Endothelial cell of umbilical vein (primary cell): ENCODE results near the gene SREBF1. TPM values are rescaled to one million over a fixed set of nuclear protein-coding genes. Genes with fewer than 3 reads are reported as not detected.

Source experiments
- BruUV-seq: library from RNA; stranded (reverse); fragments of 400-500 nt; replicated peaks from 2 replicates; lab custom pipeline; 2021; lab: Mats Ljungman, UMichigan
- CTCF ChIA-PET: fragments of 300-600, 350-600 bp; sonication (Branson Sonifier 250); formaldehyde crosslinking; loops from one replicate; lab custom pipeline; 2021; ENCODE audit warnings: antibody characterized with exemption, inconsistent platforms; lab: Charles Lee
- POLR2A ChIA-PET: fragments of 300-600, 350-600 bp; sonication (Branson Sonifier 250); formaldehyde crosslinking; loops from one replicate; lab custom pipeline; 2021; ENCODE audit warnings: antibody characterized with exemption, inconsistent platforms; lab: Charles Lee
- DNase-seq: peaks from one replicate; pipeline ENCODE4 v3.0.0-alpha.2; 2011; ENCODE audit warnings: low read depth, low spot score
- FAIRE-seq: peaks from 2 replicates; lab custom pipeline; 2011; peaks lifted over from hg19 to GRCh38; lab: Jason Lieb, UNC
- H2AFZ ChIP-seq: 2 replicates; pipeline ENCODE4 v1.6.0; 2012; ENCODE audit warnings: low read depth, low read length, control low read depth, inconsistent platforms
- H3K27ac ChIP-seq: 2 replicates; pipeline ENCODE4 v1.5.1; 2011; ENCODE audit warnings: low read depth, mild to moderate bottlenecking, control low read depth, low read length, moderate library complexity; ENCODE audit not compliant: insufficient read depth
- H3K27me3 ChIP-seq, 2 experiments: 2 replicates each; pipeline versions ENCODE4 v1.6.0 to v1.6.1; 2011; ENCODE audit warnings: low read length in 2 of 2, mixed read lengths in 1 of 2; ENCODE audit not compliant: control insufficient read depth in 2 of 2, insufficient read depth in 2 of 2
- H3K36me3 ChIP-seq, 2 experiments: 2 replicates in 1 of 2; 3 replicates in 1 of 2; pipeline ENCODE4 v1.5.1; 2011; ENCODE audit warnings: low read length in 2 of 2, mild to moderate bottlenecking in 1 of 2, moderate library complexity in 1 of 2; ENCODE audit not compliant: control insufficient read depth in 2 of 2, insufficient read depth in 2 of 2; ENCODE audit errors: extremely low read depth in 1 of 2
- H3K4me1 ChIP-seq: 3 replicates; pipeline ENCODE4 v1.5.1; 2011; ENCODE audit warnings: mild to moderate bottlenecking, low read length; ENCODE audit not compliant: control insufficient read depth, insufficient read depth; ENCODE audit errors: extremely low read depth
- H3K4me2 ChIP-seq: 2 replicates; pipeline ENCODE4 v1.6.1; 2011; ENCODE audit warnings: low read length, control low read depth, mixed read lengths; ENCODE audit not compliant: insufficient read depth
- H3K4me3 ChIP-seq, 3 experiments: fragments of 200-600 bp in 1 of 3; sonication (generic), shearing (Covaris generic) in 1 of 3; replicated peaks in 1 of 3; 2 replicates each; pipeline ENCODE4 v1.5.1; 2011 to 2016; ENCODE audit warnings: control low read depth in 3 of 3, low read length in 3 of 3, mild to moderate bottlenecking in 2 of 3, inconsistent platforms in 1 of 3, low read depth in 1 of 3, moderate library complexity in 1 of 3; ENCODE audit not compliant: insufficient read depth in 1 of 3
- H3K79me2 ChIP-seq: 2 replicates; pipeline ENCODE4 v1.6.0; 2012; ENCODE audit warnings: low read length, inconsistent platforms; ENCODE audit not compliant: control insufficient read depth, insufficient read depth
- H3K9ac ChIP-seq: replicated peaks from 2 replicates; pipeline ENCODE3; 2011; ENCODE audit warnings: low read length, control low read depth; ENCODE audit not compliant: insufficient read depth; ENCODE audit errors: extremely low read depth
- H3K9me1 ChIP-seq: replicated peaks from 3 replicates; pipeline ENCODE4 v1.6.0; 2011; ENCODE audit warnings: mild to moderate bottlenecking, low read length; ENCODE audit not compliant: control insufficient read depth, insufficient read depth; ENCODE audit errors: extremely low read depth
- H3K9me3 ChIP-seq: replicated peaks from 2 replicates; pipeline ENCODE4 v1.5.1; 2012; ENCODE audit warnings: low read length, inconsistent platforms; ENCODE audit not compliant: control insufficient read depth, insufficient read depth
- H4K20me1 ChIP-seq: replicated peaks from 2 replicates; pipeline ENCODE3; 2011; ENCODE audit warnings: mild to moderate bottlenecking, low read length; ENCODE audit not compliant: control insufficient read depth, insufficient read depth; ENCODE audit errors: extremely low read depth
- CTCF ChIP-seq, 2 donors: IDR thresholded peaks; 1 replicate in 1 of 2; 2 replicates in 1 of 2; pipeline ENCODE4 v1.5.1; 2011; ENCODE audit warnings: low read length in 2 of 2, mild to moderate bottlenecking in 2 of 2, moderate library complexity in 2 of 2, control low read depth in 1 of 2, inconsistent platforms in 1 of 2, low read depth in 1 of 2; ENCODE audit not compliant: insufficient read depth in 1 of 2; ENCODE audit errors: extremely low read depth in 1 of 2
- FOS ChIP-seq: IDR thresholded peaks from 2 replicates; pipeline ENCODE4 v1.6.1; 2011; ENCODE audit warnings: mild to moderate bottlenecking, low read length, moderate library complexity, borderline replicate concordance; ENCODE audit not compliant: insufficient read depth
- MYC ChIP-seq: IDR thresholded peaks from one replicate; pipeline ENCODE4 v1.6.1; 2011; ENCODE audit warnings: mild to moderate bottlenecking, low read depth, low read length
- POLR2A ChIP-seq: IDR thresholded peaks from 2 replicates; pipeline ENCODE4 v1.6.1; 2012; ENCODE audit warnings: low read depth, mild to moderate bottlenecking, control low read depth, low read length
- POLR2AphosphoS5 ChIP-seq: IDR thresholded peaks from 2 replicates; pipeline ENCODE4 v1.6.1; 2012; ENCODE audit warnings: low read depth, mild to moderate bottlenecking, control low read depth, low read length, moderate library complexity; ENCODE audit not compliant: insufficient read depth
- dilution Hi-C: fragments of 300-500 bp; cut with MboI; formaldehyde crosslinking; loops from one replicate; pipeline ENCODE4 v1.15.0; 2019; ENCODE audit warnings: low sequenced_read_pairs; ENCODE audit not compliant: extremely low pct_ligation_motif_present
- intact Hi-C: fragments of 100-400 bp; cut with micrococcal nuclease; formaldehyde crosslinking; loops from one replicate; pipeline ENCODE4 v1.10.0; 2022
- polyA plus RNA-seq, 4 experiments: library from polyadenylated mRNA; depleted of rRNA in 3 of 4; stranded (reverse) in 3 of 4; unstranded in 1 of 4; fragments of >200 nt; gene quantifications; 2 replicates each; pipeline versions ENCODE4 v1.2.1 to v1.2.3, GENCODE V29; 2011 to 2012; ENCODE audit warnings: missing spikeins in 1 of 4
- total RNA-seq: library from RNA; stranded (reverse); gene quantifications from 2 replicates; pipeline ENCODE4 v1.2.3, GENCODE V29; 2021

The SREBF1 gene
- total and polyA plus RNA-seq, 2 donors (not counting 3 experiments of a cell fraction or from before 2014, with no cell fraction given) = 50.4 to 109 TPM

DNA sequence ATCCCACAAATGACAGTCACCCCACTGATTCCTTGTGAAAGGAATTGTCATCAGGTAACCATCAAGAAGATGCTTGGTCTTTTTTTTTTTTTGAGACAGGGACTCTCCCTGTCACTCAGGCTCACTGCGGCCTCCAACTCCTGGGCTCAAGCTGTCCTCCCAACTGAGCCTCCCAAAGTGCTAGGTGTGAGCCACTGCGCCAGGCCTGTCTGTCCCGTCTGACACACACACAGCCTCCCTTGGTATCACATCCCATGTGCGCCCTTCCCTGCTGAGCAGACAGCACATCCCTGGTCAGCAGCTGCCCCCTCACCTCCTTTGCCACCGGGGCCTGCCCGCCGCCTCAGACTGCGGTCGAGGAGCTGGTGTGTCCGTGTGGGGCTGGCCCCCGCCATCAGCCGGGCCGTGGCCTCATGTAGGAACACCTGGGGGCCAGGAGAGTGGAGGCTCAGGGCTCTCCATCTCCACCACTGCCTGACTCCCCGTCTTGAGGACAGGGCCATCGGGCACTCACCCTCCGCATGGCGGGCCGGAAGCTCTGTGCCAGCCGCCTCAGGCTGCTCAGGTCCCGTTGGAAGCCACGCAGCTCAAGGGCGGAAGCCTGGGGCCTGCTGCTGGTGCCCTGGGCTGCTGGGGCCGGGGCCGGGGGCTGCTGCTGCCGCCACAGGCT, 23.6 kb downstream of the SREBF1 start:
- no peak for DNase-seq
- H3K4me2 ChIP-seq = no peak overlapping the region
- FAIRE-seq = no peak
- no peaks in the 10 kb centered on the region for H3K27me3 ChIP-seq
- H2AFZ ChIP-seq = no peak overlapping the region
- CTCF ChIA-PET = interaction anchor here (0.6 to 8.9 kb wide), 12 partner anchors 14 to 221 kb away, joined by 3 to 68 read pairs (median 6); partner anchors contain the start of gene SREBF1
- TF ChIP-seq POLR2A = peak; percentile 13
- no peak for TF ChIP-seq MYC
- no peaks in the 10 kb centered on the region for H4K20me1 ChIP-seq
- H3K9me1 ChIP-seq = no peaks in the 10 kb centered on the region
- dilution Hi-C loops (no loop called here), intact Hi-C loops (loop anchor here (2.0 kb wide), 1 partner anchor 220 kb away; no protein-coding TSS in a partner anchor)
- H3K36me3 ChIP-seq = peaks cover 12 to 24% of the 10 kb centered on the region in 2 experiments
- POLR2A ChIA-PET = no interaction called here
- H3K27ac ChIP-seq = no peak overlapping the region
- no peak overlapping the region for H3K9ac ChIP-seq
- H3K9me3 ChIP-seq = no peaks in the 10 kb centered on the region
- H3K4me3 ChIP-seq = no peak overlapping the region
- no TSS peak for BruUV-seq
- no peaks in the 10 kb centered on the region for H3K79me2 ChIP-seq
- peaks cover 3% of the 10 kb centered on the region for H3K4me1 ChIP-seq

- dilution Hi-C loops (no loop called here), intact Hi-C loops (loop anchor here (1.0 to 2.0 kb wide), 4 partner anchors 48 to 220 kb away; partner anchors contain the start of gene RAI1)
- no peaks in the 10 kb centered on the region for H4K20me1 ChIP-seq
- no peaks in the 10 kb centered on the region for H3K27me3 ChIP-seq
- no peak overlapping the region for H3K4me2 ChIP-seq
- ChIA-PET CTCF (interaction anchor here (0.6 to 8.9 kb wide), 13 partner anchors 9 to 221 kb away, joined by 3 to 68 read pairs (median 6); partner anchors contain the start of gene SREBF1), POLR2A (no interaction called here)
- peak; percentile 95 to 96 for TF ChIP-seq CTCF (IDR thresholded peaks at IDR 0.05; ENCODE audit: extremely low read depth in 1 of 2, insufficient read depth in 1 of 2, low read depth in 1 of 2, low read length in 2 of 2)
- TF ChIP-seq POLR2AphosphoS5 = peak; percentile 29
- TF ChIP-seq FOS = no peak
- TSS peak; percentile 57 for BruUV-seq
- peak; percentile 35 for FAIRE-seq
- no peak overlapping the region for H3K9ac ChIP-seq
- no peak overlapping the region for H3K27ac ChIP-seq
- no peaks in the 10 kb centered on the region for H3K9me3 ChIP-seq
- H3K79me2 ChIP-seq = no peaks in the 10 kb centered on the region
- H3K4me3 ChIP-seq = no peak overlapping the region
- no peak overlapping the region for H2AFZ ChIP-seq
- peaks cover 12 to 26% of the 10 kb centered on the region in 2 experiments for H3K36me3 ChIP-seq
- H3K4me1 ChIP-seq = peaks cover 3% of the 10 kb centered on the region
- no peaks in the 10 kb centered on the region for H3K9me1 ChIP-seq
- peak; percentile 68 for DNase-seq
Measured at GRCh38 chr17:17812211-17813054, 24.4 kb downstream of the SREBF1 start.
